Vagina (tissue), 2 donors: ENCODE measurements around the gene DDI2. TPM values are rescaled to one million over a fixed set of nuclear protein-coding genes. Genes with fewer than 3 reads are reported as not detected.
"Not testable (repeated sequence)": the region's sequence is repeated elsewhere in the genome, so short reads cannot be mapped to it uniquely, and the experiment has no call there.

Experiments used
- DNase-seq, 2 donors: peaks; one replicate each; pipeline ENCODE4 v3.0.0-alpha.2; 2017; ENCODE audit errors: extremely low spot score in 2 of 2
- H3K27ac ChIP-seq: fragments of 200-600 bp; sonication (generic); one replicate; pipeline ENCODE4 v1.5.1; 2019
- H3K27me3 ChIP-seq: fragments of 200-600 bp; sonication (generic); one replicate; pipeline ENCODE4 v1.5.1; 2019
- H3K36me3 ChIP-seq, 2 donors: fragments of 200-600 bp; sonication (generic); one replicate each; pipeline ENCODE4 v1.5.1; 2017 to 2019
- H3K4me1 ChIP-seq: fragments of 200-600 bp; sonication (generic); one replicate; pipeline ENCODE4 v1.5.1; 2019
- H3K4me3 ChIP-seq, 2 donors: fragments of 200-600 bp; sonication (generic); 1 replicate in 1 of 2; 2 replicates in 1 of 2; pipeline ENCODE4 v1.5.1; 2016 to 2019
- H3K9me3 ChIP-seq: fragments of 200-600 bp; sonication (generic); one replicate; pipeline ENCODE4 v1.5.1; 2019
- CTCF ChIP-seq, 3 experiments: fragments of 450-650 bp in 2 of 3; fragments of 200-600 bp in 1 of 3; sonication (generic) in 1 of 3; IDR thresholded peaks; one replicate each; pipeline ENCODE4 v1.5.1; 2017 to 2019; ENCODE audit warnings: antibody characterized with exemption in 3 of 3, mild to moderate bottlenecking in 2 of 3, moderate library complexity in 2 of 3
- POLR2A ChIP-seq, 2 donors: fragments of 450-650 bp; IDR thresholded peaks; one replicate each; pipeline ENCODE4 v1.6.1; 2017; ENCODE audit warnings: antibody characterized with exemption in 2 of 2, mild to moderate bottlenecking in 2 of 2, moderate library complexity in 2 of 2
- POLR2AphosphoS5 ChIP-seq, 2 donors: sonication (generic); formaldehyde crosslinking; IDR thresholded peaks; one replicate each; pipeline ENCODE4 v1.9.0; 2017; ENCODE audit warnings: antibody characterized with exemption in 2 of 2, mild to moderate bottlenecking in 2 of 2, low read depth in 1 of 2; ENCODE audit not compliant: insufficient read depth in 1 of 2
- intact Hi-C: fragments of 100-400 bp; cut with DNase I; formaldehyde crosslinking; loops from one replicate; pipeline ENCODE4 v1.15.1; 2023
- total RNA-seq: library from RNA; depleted of rRNA; stranded (reverse); fragments of >200 nt; gene quantifications from one replicate; pipeline ENCODE4 v1.2.3, GENCODE V29; 2016

Gene DDI2
- total RNA-seq, 1 donor from 2014 or later: 59.2 TPM

GRCh38 chr1:15639931-15640330 lies 22.7 kb downstream of the DDI2 start:
- no peaks in the 10 kb centered on the region for H3K27me3 ChIP-seq
- no peak overlapping the region for H3K4me3 ChIP-seq
- H3K27ac ChIP-seq: no peak overlapping the region
- peaks cover 0 to 79% of the 10 kb centered on the region in 2 donors for H3K36me3 ChIP-seq
- H3K4me1 ChIP-seq: no peaks in the 10 kb centered on the region
- TF ChIP-seq POLR2AphosphoS5 (IDR thresholded peaks at IDR 0.05; ENCODE audit: insufficient read depth in 1 of 2, low read depth in 1 of 2) (no peak), CTCF (IDR thresholded peaks at IDR 0.05) (no peak), POLR2A (IDR thresholded peaks at IDR 0.05) (no peak)
- intact Hi-C loops: no loop called here
- DNase-seq: no peak
- H3K9me3 ChIP-seq: no peaks in the 10 kb centered on the region

GRCh38 chr1:15640667-15641066 lies 23.4 kb downstream of the DDI2 start:
- no peak for TF ChIP-seq CTCF (IDR thresholded peaks at IDR 0.05)
- no peak for TF ChIP-seq POLR2A (IDR thresholded peaks at IDR 0.05)
- TF ChIP-seq POLR2AphosphoS5 (IDR thresholded peaks at IDR 0.05; ENCODE audit: insufficient read depth in 1 of 2, low read depth in 1 of 2): no peak
- peaks cover 0 to 71% of the 10 kb centered on the region in 2 donors for H3K36me3 ChIP-seq
- intact Hi-C loops: no loop called here

GRCh38 chr1:15649937-15650336 lies 32.7 kb downstream of the DDI2 start:
- Histone ChIP-seq H3K4me1 (no peaks in the 10 kb centered on the region), H3K9me3 (no peaks in the 10 kb centered on the region), H3K27ac (no peak overlapping the region), H3K36me3 (peaks cover 0 to 38% of the 10 kb centered on the region in 2 donors), H3K27me3 (no peaks in the 10 kb centered on the region), H3K4me3 (no peak overlapping the region)
- intact Hi-C loops: no loop called here
- DNase-seq: no peak
- TF ChIP-seq POLR2A (IDR thresholded peaks at IDR 0.05) (no peak), POLR2AphosphoS5 (IDR thresholded peaks at IDR 0.05; ENCODE audit: insufficient read depth in 1 of 2, low read depth in 1 of 2) (no peak), CTCF (IDR thresholded peaks at IDR 0.05) (no peak)

More at GRCh38 chr1:15640667-15641066, 23.4 kb downstream of the DDI2 start:
- Histone ChIP-seq H3K4me1 (no peaks in the 10 kb centered on the region), H3K4me3 (no peak overlapping the region), H3K27ac (no peak overlapping the region), H3K9me3 (no peaks in the 10 kb centered on the region), H3K27me3 (no peaks in the 10 kb centered on the region)
- DNase-seq: no peak

- Histone ChIP-seq H3K27me3 (no peaks in the 10 kb centered on the region), H3K4me3 (no peak overlapping the region), H3K36me3 (peaks cover 0 to 43% of the 10 kb centered on the region in 2 donors), H3K4me1 (no peaks in the 10 kb centered on the region), H3K27ac (no peak overlapping the region), H3K9me3 (no peaks in the 10 kb centered on the region)
- intact Hi-C loops: no loop called here
- TF ChIP-seq CTCF (IDR thresholded peaks at IDR 0.05) (no peak), POLR2A (IDR thresholded peaks at IDR 0.05) (no peak), POLR2AphosphoS5 (IDR thresholded peaks at IDR 0.05; ENCODE audit: insufficient read depth in 1 of 2, low read depth in 1 of 2) (no peak)
- DNase-seq: no peak
These were observed 33.2 kb downstream of the DDI2 start for GRCh38 chr1:15650433-15650832.

- H3K27me3 ChIP-seq, DNase-seq, H3K9me3 ChIP-seq, H3K4me1 ChIP-seq, intact Hi-C loops, H3K4me3 ChIP-seq, H3K27ac ChIP-seq: not testable (repeated sequence)
- peaks cover 0 to 58% of the 10 kb centered on the region in 2 donors for H3K36me3 ChIP-seq
These were observed 34.9 kb downstream of the DDI2 start for GRCh38 chr1:15652130-15652529.
